ENCODE data around the gene KRTAP19-5. TPM values are rescaled to one million over a fixed set of nuclear protein-coding genes. Genes with fewer than 3 reads are reported as not detected.

Gene KRTAP19-5
- polyA plus RNA-seq, 3 donors = not detected

- H3K4me3 Mint-ChIP-seq = no peak within 1 kb of the TSS
- no peaks in the 10 kb centered on the region for H3K4me1 Mint-ChIP-seq
- H3K27me3 Mint-ChIP-seq (ENCODE audit: low read depth in 3 of 3) = peaks cover 0 to 2% (median 0%) of the 10 kb centered on the region in 3 donors
- Histone ChIP-seq H3K27me3 (ENCODE audit: control insufficient read depth in 2 of 2, insufficient read depth in 2 of 2, low read length in 2 of 2) (no peaks in the 10 kb centered on the region), H3K79me2 (ENCODE audit: insufficient read depth, low read length) (no peaks in the 10 kb centered on the region), H3K9me3 (replicated peaks in 1 of 2; ENCODE audit: control insufficient read depth in 1 of 2, insufficient read depth in 1 of 2, low read length in 2 of 2) (peaks cover 11 to 16% of the 10 kb centered on the region in 2 donors), H3K36me3 (replicated peaks in 1 of 2; ENCODE audit: control insufficient read depth in 1 of 2, insufficient read depth in 2 of 2, low read length in 2 of 2) (no peaks in the 10 kb centered on the region), H3K4me1 (ENCODE audit: control insufficient read depth in 1 of 2, insufficient read depth in 2 of 2, low read length in 2 of 2) (no peaks in the 10 kb centered on the region), H3K27ac (ENCODE audit: low read depth in 1 of 2, low read length in 2 of 2) (no peak within 1 kb of the TSS), H2AFZ (ENCODE audit: insufficient read depth, low read depth, low read length, poor library complexity, severe bottlenecking) (no peak within 1 kb of the TSS), H4K20me1 (ENCODE audit: insufficient read depth, low read length) (no peaks in the 10 kb centered on the region), H3K9ac (ENCODE audit: insufficient read depth, low read length, poor library complexity, severe bottlenecking) (no peak within 1 kb of the TSS), H3K4me2 (replicated peaks; ENCODE audit: extremely low read depth, low read length, poor library complexity, severe bottlenecking) (no peak within 1 kb of the TSS), H3K4me3 (replicated peaks in 1 of 3; ENCODE audit: low read depth in 2 of 3, low read length in 3 of 3) (no peak within 1 kb of the TSS)
- intact Hi-C loops (cut with micrococcal nuclease) = no loop called here
- H3K27ac Mint-ChIP-seq = no peak within 1 kb of the TSS
- peaks cover 0 to 14% (median 6%) of the 10 kb centered on the region in 7 donors for H3K9me3 Mint-ChIP-seq
- 67% methylated on average over 2 of the region's 4 CpGs for WGBS (ENCODE audit: insufficient coverage)
- no peak for DNase-seq
- no peak for TF ChIP-seq CTCF (IDR thresholded peaks at IDR 0.05)
- no peaks in the 10 kb centered on the region for H3K36me3 Mint-ChIP-seq
Measured at GRCh38 chr21:30497065-30497464, 4.9 kb downstream of the KRTAP19-5 start, which contains the start of gene KRTAP19-4. Gene KRTAP19-4, minus strand, starts transcription at chr21:30497165. Its CDS starts 55 bp downstream, at chr21:30497110.

GRCh38 chr21:30491963-30492428, 9.9 kb downstream of the KRTAP19-5 start, which contains the start of gene KRTAP19-3:
Gene KRTAP19-3, minus strand, starts transcription at chr21:30492013. Its CDS starts 56 bp downstream, at chr21:30491957.
- Histone ChIP-seq H3K27ac (ENCODE audit: low read depth in 1 of 2, low read length in 2 of 2) (no peak within 1 kb of the TSS), H3K9ac (ENCODE audit: insufficient read depth, low read length, poor library complexity, severe bottlenecking) (no peak within 1 kb of the TSS), H2AFZ (ENCODE audit: insufficient read depth, low read depth, low read length, poor library complexity, severe bottlenecking) (no peak within 1 kb of the TSS), H3K79me2 (ENCODE audit: insufficient read depth, low read length) (no peaks in the 10 kb centered on the region), H3K4me2 (replicated peaks; ENCODE audit: extremely low read depth, low read length, poor library complexity, severe bottlenecking) (no peak within 1 kb of the TSS), H3K4me3 (replicated peaks in 1 of 3; ENCODE audit: low read depth in 2 of 3, low read length in 3 of 3) (no peak within 1 kb of the TSS), H3K9me3 (replicated peaks in 1 of 2; ENCODE audit: control insufficient read depth in 1 of 2, insufficient read depth in 1 of 2, low read length in 2 of 2) (peaks cover 10 to 17% of the 10 kb centered on the region in 2 donors), H3K4me1 (ENCODE audit: control insufficient read depth in 1 of 2, insufficient read depth in 2 of 2, low read length in 2 of 2) (no peaks in the 10 kb centered on the region), H3K27me3 (ENCODE audit: control insufficient read depth in 2 of 2, insufficient read depth in 2 of 2, low read length in 2 of 2) (no peaks in the 10 kb centered on the region), H4K20me1 (ENCODE audit: insufficient read depth, low read length) (no peaks in the 10 kb centered on the region), H3K36me3 (replicated peaks in 1 of 2; ENCODE audit: control insufficient read depth in 1 of 2, insufficient read depth in 2 of 2, low read length in 2 of 2) (no peaks in the 10 kb centered on the region)
- no peaks in the 10 kb centered on the region for H3K36me3 Mint-ChIP-seq
- no peak for DNase-seq
- H3K4me1 Mint-ChIP-seq = no peaks in the 10 kb centered on the region
- WGBS (ENCODE audit: insufficient coverage) = no CpG with 5 or more reads among the region's 2 CpGs
- intact Hi-C loops (cut with micrococcal nuclease) = no loop called here
- peaks cover 0 to 22% (median 11%) of the 10 kb centered on the region in 7 donors for H3K9me3 Mint-ChIP-seq
- H3K4me3 Mint-ChIP-seq = no peak within 1 kb of the TSS
- no peak for TF ChIP-seq CTCF (IDR thresholded peaks at IDR 0.05)
- peaks cover 0 to 3% (median 0%) of the 10 kb centered on the region in 3 donors for H3K27me3 Mint-ChIP-seq (ENCODE audit: low read depth in 3 of 3)
- no peak within 1 kb of the TSS for H3K27ac Mint-ChIP-seq
